ENCODE data around the gene LHX4.

- TF ChIP-seq CTCF (IDR thresholded peaks at IDR 0.05 in 2 of 3, conservative IDR thresholded peaks at IDR 0.05 in 1 of 3; ENCODE audit: control insufficient read depth in 2 of 3, extremely low read depth in 1 of 3, insufficient read depth in 1 of 3, low read depth in 3 of 3, low read length in 3 of 3), result no peak
- TF ChIP-seq CBX5 (IDR thresholded peaks at IDR 0.05; ENCODE audit: low read depth), result no peak
- no peak for TF ChIP-seq POLR2A (IDR thresholded peaks at IDR 0.05; ENCODE audit: low read depth, low read length)
- no peak for TF ChIP-seq ATF3 (IDR thresholded peaks at IDR 0.05; ENCODE audit: borderline replicate concordance, extremely low read depth, low read depth, low read length)
These were observed 31.5 kb upstream of the LHX4 start for GRCh38 chr1:180198611-180199010.
